Stimulated activated CD4-positive, alpha-beta T cell treated with anti-CD3 and anti-CD28 coated beads, Interleukin-12 subunit alpha, Interleukin-12 subunit beta, amount 100 ng/mL, for 4 hours (primary cell): ENCODE measurements around the gene TMEM204.

Source experiments
- DNase-seq: peaks from one replicate; pipeline ENCODE4 v3.0.0-alpha.2; 2020

TMEM204 gene

DNA sequence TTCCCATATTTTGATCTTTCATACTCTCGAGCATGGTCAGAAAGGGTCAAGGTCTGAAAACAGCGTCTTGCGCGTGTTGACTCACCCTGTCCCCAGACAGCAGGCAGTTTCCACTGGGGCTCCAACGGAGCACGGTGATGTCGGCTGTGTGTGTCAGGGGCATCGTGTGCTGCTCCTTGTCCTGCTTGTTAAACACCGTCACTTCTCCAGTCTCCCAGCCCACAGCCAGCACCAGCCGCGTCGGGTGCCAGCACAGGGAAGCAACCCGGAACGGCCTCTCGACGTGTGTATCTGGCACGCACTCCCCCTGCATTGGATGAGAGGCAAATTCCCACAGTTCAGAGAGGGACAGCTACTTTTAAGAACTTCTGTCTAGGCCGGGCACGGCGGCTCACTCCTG lies 68.8 kb downstream of the TMEM204 start:
- no peak for DNase-seq
